Fibroblast of lung (primary cell): ENCODE results near the gene MXRA7. TPM values are rescaled to one million over a fixed set of nuclear protein-coding genes. Genes with fewer than 3 reads are reported as not detected.
A peak's percentile ranks its signal among the peaks of the same experiment; 100 is the strongest.

Source experiments
- DNase-seq, 2 donors: peaks; one replicate each; pipeline versions ENCODE4 v3.0.0 to v3.0.0-alpha.2; 2010; ENCODE audit warnings: low read depth in 2 of 2
- H2AFZ ChIP-seq: 2 replicates; pipeline ENCODE4 v1.5.1; 2012; ENCODE audit warnings: low read length, control low read depth, inconsistent platforms
- H3K27ac ChIP-seq: 2 replicates; pipeline ENCODE4 v1.5.1; 2011; ENCODE audit warnings: low read length, control low read depth; ENCODE audit not compliant: insufficient read depth
- H3K27me3 ChIP-seq: 2 replicates; pipeline ENCODE4 v1.5.1; 2011; ENCODE audit warnings: mild to moderate bottlenecking, low read length; ENCODE audit not compliant: control insufficient read depth, insufficient read depth
- H3K36me3 ChIP-seq: 2 replicates; pipeline ENCODE4 v1.5.1; 2011; ENCODE audit warnings: low read length; ENCODE audit not compliant: control insufficient read depth, insufficient read depth
- H3K4me1 ChIP-seq: 2 replicates; pipeline ENCODE4 v1.5.1; 2011; ENCODE audit warnings: low read length; ENCODE audit not compliant: control insufficient read depth, insufficient read depth; ENCODE audit errors: extremely low read depth
- H3K4me2 ChIP-seq: 2 replicates; pipeline ENCODE4 v1.5.1; 2011; ENCODE audit warnings: low read length, control low read depth; ENCODE audit not compliant: insufficient read depth; ENCODE audit errors: extremely low read depth
- H3K4me3 ChIP-seq, 4 experiments: fragments of 200-600 bp in 1 of 4; sonication (generic) in 1 of 4; replicated peaks in 1 of 4; 2 replicates each; pipeline ENCODE4 v1.5.1; 2011 to 2016; ENCODE audit warnings: low read length in 4 of 4, low read depth in 3 of 4, mild to moderate bottlenecking in 3 of 4, control low read depth in 2 of 4, inconsistent platforms in 1 of 4, mixed read lengths in 1 of 4; ENCODE audit not compliant: insufficient read depth in 1 of 4; ENCODE audit errors: control extremely low read depth in 1 of 4
- H3K79me2 ChIP-seq: 2 replicates; pipeline ENCODE4 v1.5.1; 2012; ENCODE audit warnings: mild to moderate bottlenecking, low read length, inconsistent platforms; ENCODE audit not compliant: control insufficient read depth, insufficient read depth
- H3K9ac ChIP-seq: 2 replicates; pipeline ENCODE4 v1.5.1; 2011; ENCODE audit warnings: mild to moderate bottlenecking, low read length, control low read depth; ENCODE audit not compliant: insufficient read depth
- H3K9me3 ChIP-seq: 2 replicates; pipeline ENCODE4 v1.5.1; 2012; ENCODE audit warnings: low read depth, low read length; ENCODE audit not compliant: control insufficient read depth, insufficient read depth
- H4K20me1 ChIP-seq: 2 replicates; pipeline ENCODE4 v1.5.1; 2011; ENCODE audit warnings: low read length; ENCODE audit not compliant: control insufficient read depth, insufficient read depth; ENCODE audit errors: extremely low read depth
- CTCF ChIP-seq, 2 donors: IDR thresholded peaks in 1 of 2; conservative IDR thresholded peaks in 1 of 2; 1 replicate in 1 of 2; 2 replicates in 1 of 2; pipeline ENCODE4 v1.5.1; 2011 to 2012; ENCODE audit warnings: low read length in 2 of 2, control low read depth in 1 of 2, inconsistent platforms in 1 of 2, low read depth in 1 of 2, mild to moderate bottlenecking in 1 of 2
- EZH2 ChIP-seq: IDR thresholded peaks from 2 replicates; pipeline ENCODE4 v1.5.1; 2012; ENCODE audit warnings: low read length, control low read depth, mild to moderate bottlenecking; ENCODE audit errors: missing control alignments
- polyA plus RNA-seq, 2 donors: library from polyadenylated mRNA; depleted of rRNA in 1 of 2; stranded (reverse) in 1 of 2; unstranded in 1 of 2; fragments of >200 nt; gene quantifications; 2 replicates each; pipeline ENCODE4 v1.2.1, GENCODE V29; 2011 to 2012; ENCODE audit warnings: missing spikeins in 1 of 2
- total RNA-seq: library from RNA; depleted of rRNA; stranded (reverse); fragments of >200 nt; gene quantifications from 2 replicates; pipeline ENCODE4 v1.2.1, GENCODE V29; 2014

MXRA7 gene
- total and polyA plus RNA-seq, 2 donors (not counting 1 experiment from before 2014, with no cell fraction given), result 127 to 307 TPM

- Histone ChIP-seq H3K9ac (no peak overlapping the region), H3K4me3 (no peak overlapping the region), H3K36me3 (no peaks in the 10 kb centered on the region), H3K9me3 (no peaks in the 10 kb centered on the region), H3K27me3 (peaks cover under 1% of the 10 kb centered on the region), H3K4me1 (no peaks in the 10 kb centered on the region), H4K20me1 (no peaks in the 10 kb centered on the region), H2AFZ (no peak overlapping the region), H3K79me2 (no peaks in the 10 kb centered on the region), H3K27ac (no peak overlapping the region), H3K4me2 (no peak overlapping the region)
- TF ChIP-seq CTCF (conservative IDR thresholded peaks at IDR 0.05 in 1 of 2, IDR thresholded peaks at IDR 0.05 in 1 of 2; ENCODE audit: low read depth in 1 of 2, low read length in 2 of 2) (no peak), EZH2 (no peak)
- peak in 1 of 2 donors; percentile 48 for DNase-seq
These were observed 75.7 kb downstream of the MXRA7 start for GRCh38 chr17:76635039-76635438.

- no peaks in the 10 kb centered on the region for H4K20me1 ChIP-seq
- no peak overlapping the region for H3K27ac ChIP-seq
- no peak overlapping the region for H3K4me3 ChIP-seq
- no peaks in the 10 kb centered on the region for H3K36me3 ChIP-seq
- DNase-seq, result no peak
- H3K9me3 ChIP-seq, result no peaks in the 10 kb centered on the region
- no peaks in the 10 kb centered on the region for H3K79me2 ChIP-seq
- TF ChIP-seq CTCF (conservative IDR thresholded peaks at IDR 0.05 in 1 of 2, IDR thresholded peaks at IDR 0.05 in 1 of 2; ENCODE audit: low read depth in 1 of 2, low read length in 2 of 2), result no peak
- no peak for TF ChIP-seq EZH2
- H3K27me3 ChIP-seq, result no peaks in the 10 kb centered on the region
- H3K9ac ChIP-seq, result no peak overlapping the region
- H2AFZ ChIP-seq, result no peak overlapping the region
- no peaks in the 10 kb centered on the region for H3K4me1 ChIP-seq
- no peak overlapping the region for H3K4me2 ChIP-seq
These were observed 77.0 kb downstream of the MXRA7 start for GRCh38 chr17:76633628-76634328.

- no peak overlapping the region for H3K9ac ChIP-seq
- no peak for TF ChIP-seq CTCF (conservative IDR thresholded peaks at IDR 0.05 in 1 of 2, IDR thresholded peaks at IDR 0.05 in 1 of 2; ENCODE audit: low read depth in 1 of 2, low read length in 2 of 2)
- no peak for TF ChIP-seq EZH2
- no peaks in the 10 kb centered on the region for H3K27me3 ChIP-seq
- H3K4me1 ChIP-seq, result no peaks in the 10 kb centered on the region
- H3K27ac ChIP-seq, result no peak overlapping the region
- no peaks in the 10 kb centered on the region for H4K20me1 ChIP-seq
- no peak overlapping the region for H2AFZ ChIP-seq
- H3K4me3 ChIP-seq, result no peak overlapping the region
- H3K9me3 ChIP-seq, result no peaks in the 10 kb centered on the region
- no peaks in the 10 kb centered on the region for H3K36me3 ChIP-seq
- H3K4me2 ChIP-seq, result no peak overlapping the region
- H3K79me2 ChIP-seq, result no peaks in the 10 kb centered on the region
- DNase-seq, result peak in 1 of 2 donors; percentile 32
These were observed 78.8 kb downstream of the MXRA7 start for GRCh38 chr17:76631821-76632565.
